SH-SY5Y (cell line): ENCODE data around the gene FGFR3.

Experiments used
- GATA2 ChIP-seq: IDR thresholded peaks from 2 replicates; pipeline ENCODE4 v1.6.1; 2011; ENCODE audit warnings: mild to moderate bottlenecking, low read depth, low read length
- GATA3 ChIP-seq: IDR thresholded peaks from 2 replicates; pipeline ENCODE4 v1.6.1; 2011; ENCODE audit warnings: low read depth, mild to moderate bottlenecking, low read length, moderate library complexity

DNA sequence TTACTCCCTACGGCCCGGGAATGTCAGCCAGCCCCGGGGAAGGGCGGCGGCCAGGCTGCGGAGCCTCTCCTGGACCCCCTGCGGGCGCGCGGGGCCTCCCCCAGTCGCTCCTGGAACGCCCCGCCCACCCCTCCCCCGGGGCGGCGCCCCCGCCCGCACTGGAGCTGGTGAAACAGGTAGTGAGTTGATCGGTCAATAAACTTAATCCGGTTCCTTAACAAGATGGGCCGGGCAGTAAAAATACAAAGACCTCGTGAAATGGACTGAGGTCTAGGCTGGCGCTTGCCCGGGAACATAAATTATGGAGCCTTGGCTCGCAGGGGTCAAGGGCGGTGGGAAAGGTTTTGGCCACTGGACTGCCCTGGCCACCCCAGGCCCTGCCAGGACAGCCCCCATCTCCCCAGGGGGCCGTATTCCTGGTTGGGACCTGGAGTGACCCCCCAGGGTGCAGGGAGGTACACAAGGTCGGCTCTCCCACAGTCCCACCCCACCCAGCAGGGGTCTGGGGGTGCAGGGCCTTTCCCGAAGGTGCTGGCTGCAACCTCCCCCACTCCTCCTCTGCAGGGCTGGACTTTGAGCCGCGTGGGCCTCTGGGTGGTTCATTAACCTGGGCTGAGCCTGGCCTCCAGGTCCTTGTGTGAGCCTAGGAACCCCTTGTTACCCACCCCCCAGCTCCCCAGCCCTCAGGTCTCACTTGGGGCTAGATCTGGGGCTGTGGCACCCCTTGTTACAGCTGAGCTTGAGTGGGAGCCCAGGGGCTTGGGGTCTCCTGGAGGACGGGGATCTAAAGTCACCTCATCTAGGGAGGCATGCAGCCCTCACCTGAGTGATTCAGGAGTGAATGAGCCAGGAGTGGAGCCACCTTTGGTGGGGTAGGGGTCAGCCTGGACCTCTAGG is 2.5 kb downstream of the FGFR3 start:
- no peak for TF ChIP-seq GATA2
- TF ChIP-seq GATA3 = no peak
